H1 (cell line): Measurements from ENCODE around the gene SMYD3. TPM values are rescaled to one million over a fixed set of nuclear protein-coding genes. Genes with fewer than 3 reads are reported as not detected.

Experiments
- CTCF ChIA-PET: fragments of 300-600 bp; sonication (Branson Sonifier 250); formaldehyde crosslinking; loops from one replicate; lab custom pipeline; 2021; ENCODE audit not compliant: partially characterized antibody; lab: Charles Lee
- POLR2A ChIA-PET: fragments of 300-600 bp; sonication (Branson Sonifier 250); formaldehyde crosslinking; loops from one replicate; lab custom pipeline; 2021; ENCODE audit warnings: inconsistent platforms; ENCODE audit not compliant: partially characterized antibody; lab: Charles Lee
- DNase-seq, 2 experiments: peaks; one replicate each; pipeline versions ENCODE4 v3.0.0 to v3.0.0-alpha.2; 2010 to 2022; ENCODE audit warnings: low spot score in 2 of 2, low read depth in 1 of 2, mixed read lengths in 1 of 2
- FAIRE-seq: peaks from 2 replicates; lab custom pipeline; 2011; peaks lifted over from hg19 to GRCh38; lab: Jason Lieb, UNC
- H2AFZ ChIP-seq: 2 replicates; pipeline ENCODE4 v1.8.1; 2012; ENCODE audit warnings: low read length, inconsistent platforms
- H2AK5ac ChIP-seq: 2 replicates; pipeline ENCODE4 v1.6.1; 2013; ENCODE audit warnings: low read depth, low read length
- H2BK120ac ChIP-seq: replicated peaks from 2 replicates; pipeline ENCODE3; 2013; ENCODE audit warnings: low read depth, low read length, inconsistent platforms
- H2BK12ac ChIP-seq: 2 replicates; pipeline ENCODE4 v1.6.1; 2013; ENCODE audit warnings: low read depth, low read length
- H2BK15ac ChIP-seq: 2 replicates; pipeline ENCODE4 v1.6.1; 2013; ENCODE audit warnings: low read length
- H2BK20ac ChIP-seq: 2 replicates; pipeline ENCODE4 v1.6.1; 2013; ENCODE audit warnings: low read length
- H2BK5ac ChIP-seq: 2 replicates; pipeline ENCODE4 v1.6.1; 2013; ENCODE audit warnings: low read depth, low read length
- H3K14ac ChIP-seq: 2 replicates; pipeline ENCODE4 v1.6.1; 2013; ENCODE audit warnings: inconsistent platforms; ENCODE audit not compliant: insufficient read length
- H3K18ac ChIP-seq: 2 replicates; pipeline ENCODE4 v1.6.1; 2013; ENCODE audit warnings: low read length; ENCODE audit errors: extremely low read depth
- H3K23ac ChIP-seq: 2 replicates; pipeline ENCODE4 v1.6.1; 2013; ENCODE audit warnings: inconsistent platforms; ENCODE audit not compliant: insufficient read length
- H3K23me2 ChIP-seq: 2 replicates; pipeline ENCODE4 v1.6.1; 2013; ENCODE audit warnings: low read depth, low read length
- H3K27ac ChIP-seq: 2 replicates; pipeline ENCODE4 v1.6.1; 2011; ENCODE audit warnings: low read depth, low read length, inconsistent platforms
- H3K27me3 ChIP-seq, 4 experiments: replicated peaks in 1 of 4; 1 replicate in 1 of 4; 2 replicates in 3 of 4; pipeline versions ENCODE4 v1.6.1 to v1.8.1; 2011 to 2013; ENCODE audit warnings: low read length in 3 of 4, mild to moderate bottlenecking in 3 of 4, inconsistent platforms in 2 of 4, mixed read lengths in 2 of 4, moderate library complexity in 1 of 4; ENCODE audit not compliant: control insufficient read depth in 3 of 4, insufficient read depth in 3 of 4; ENCODE audit errors: extremely low read depth in 1 of 4
- H3K36me3 ChIP-seq, 4 experiments: 2 replicates each; pipeline versions ENCODE4 v1.6.1 to v1.8.1; 2011 to 2013; ENCODE audit warnings: mild to moderate bottlenecking in 4 of 4, low read length in 3 of 4, moderate library complexity in 2 of 4, control low read depth in 1 of 4, inconsistent platforms in 1 of 4; ENCODE audit not compliant: insufficient read depth in 4 of 4, control insufficient read depth in 2 of 4
- H3K4ac ChIP-seq: replicated peaks from 2 replicates; pipeline ENCODE3; 2013; ENCODE audit warnings: low read length, low read depth, mixed read lengths, inconsistent platforms; ENCODE audit not compliant: insufficient read length
- H3K4me1 ChIP-seq, 4 experiments: replicated peaks in 1 of 4; 1 replicate in 1 of 4; 2 replicates in 3 of 4; pipeline versions ENCODE4 v1.6.1 to v1.8.1; 2011 to 2013; ENCODE audit warnings: low read length in 3 of 4, inconsistent platforms in 2 of 4, mixed read lengths in 1 of 4; ENCODE audit not compliant: insufficient read depth in 4 of 4, control insufficient read depth in 3 of 4
- H3K4me2 ChIP-seq, 2 experiments: 2 replicates each; pipeline versions ENCODE4 v1.6.1 to v1.8.1; 2011 to 2013; ENCODE audit warnings: low read depth in 2 of 2, low read length in 2 of 2, control low read depth in 1 of 2, inconsistent platforms in 1 of 2, mild to moderate bottlenecking in 1 of 2; ENCODE audit not compliant: insufficient read depth in 1 of 2
- H3K4me3 ChIP-seq, 4 experiments: fragments of 200-600, 300-600 bp in 1 of 4; sonication (generic), shearing (Covaris generic), sonication (Bioruptor Twin) in 1 of 4; 2 replicates each; pipeline versions ENCODE4 v1.5.1 to v1.8.1; 2011 to 2016; ENCODE audit warnings: low read length in 4 of 4, low read depth in 3 of 4, control low read depth in 2 of 4, inconsistent platforms in 2 of 4, mild to moderate bottlenecking in 2 of 4, mixed read lengths in 1 of 4, moderate library complexity in 1 of 4; ENCODE audit not compliant: insufficient read depth in 2 of 4; ENCODE audit errors: extremely low read depth in 1 of 4
- H3K56ac ChIP-seq: replicated peaks from 2 replicates; pipeline ENCODE3; 2013; ENCODE audit warnings: low read depth, mild to moderate bottlenecking, mixed read lengths, low read length, inconsistent platforms; ENCODE audit not compliant: insufficient read length
- H3K79me1 ChIP-seq: 2 replicates; pipeline ENCODE4 v1.6.1; 2013; ENCODE audit warnings: low read depth, low read length, control low read depth
- H3K79me2 ChIP-seq, 2 experiments: 2 replicates each; pipeline versions ENCODE4 v1.6.1 to v1.8.1; 2012 to 2013; ENCODE audit warnings: low read length in 2 of 2, mild to moderate bottlenecking in 2 of 2, inconsistent platforms in 1 of 2; ENCODE audit not compliant: insufficient read depth in 2 of 2, control insufficient read depth in 1 of 2
- H3K9ac ChIP-seq, 4 experiments: replicated peaks in 1 of 4; 1 replicate in 1 of 4; 2 replicates in 3 of 4; pipeline versions ENCODE4 v1.6.1 to v1.8.1; 2011 to 2013; ENCODE audit warnings: low read depth in 3 of 4, low read length in 3 of 4, control low read depth in 2 of 4, mild to moderate bottlenecking in 2 of 4, moderate library complexity in 2 of 4, inconsistent platforms in 1 of 4; ENCODE audit errors: extremely low read depth in 1 of 4
- H3K9me3 ChIP-seq, 2 experiments: 2 replicates each; pipeline versions ENCODE4 v1.6.1 to v1.8.1; 2012 to 2013; ENCODE audit warnings: mild to moderate bottlenecking in 2 of 2, moderate library complexity in 2 of 2, control low read depth in 1 of 2, inconsistent platforms in 1 of 2, low read depth in 1 of 2, low read length in 1 of 2, mixed read lengths in 1 of 2; ENCODE audit not compliant: insufficient read depth in 2 of 2
- H4K20me1 ChIP-seq, 2 experiments: replicated peaks in 1 of 2; 2 replicates each; pipeline versions ENCODE3 to v1.8.1; 2011 to 2013; ENCODE audit warnings: inconsistent platforms in 2 of 2, low read length in 2 of 2, mild to moderate bottlenecking in 1 of 2; ENCODE audit not compliant: insufficient read depth in 2 of 2, control insufficient read depth in 1 of 2
- H4K5ac ChIP-seq: 2 replicates; pipeline ENCODE4 v1.6.1; 2013; ENCODE audit warnings: low read length, low read depth, mixed read lengths, inconsistent platforms; ENCODE audit not compliant: insufficient read length
- H4K8ac ChIP-seq: 2 replicates; pipeline ENCODE4 v1.8.0; 2013; ENCODE audit warnings: mild to moderate bottlenecking, moderate library complexity, low read length, inconsistent platforms; ENCODE audit not compliant: insufficient read depth; ENCODE audit errors: extremely low read depth
- H4K91ac ChIP-seq: replicated peaks from 2 replicates; pipeline ENCODE3; 2013; ENCODE audit warnings: low read length, mixed read lengths, inconsistent platforms; ENCODE audit not compliant: insufficient read length
- BCL11A ChIP-seq, 2 experiments: IDR thresholded peaks; one replicate each; pipeline ENCODE4 v1.6.1; 2011; ENCODE audit warnings: low read depth in 2 of 2, low read length in 2 of 2, mild to moderate bottlenecking in 2 of 2
- CHD2 ChIP-seq: IDR thresholded peaks from 2 replicates; pipeline ENCODE4 v1.6.1; 2012; ENCODE audit warnings: low read length, improper control_type of control experiment
- CREB1 ChIP-seq: IDR thresholded peaks from 2 replicates; pipeline ENCODE4 v1.6.1; 2012; ENCODE audit warnings: inconsistent platforms
- EGR1 ChIP-seq: IDR thresholded peaks from 2 replicates; pipeline ENCODE4 v1.6.1; 2011; ENCODE audit warnings: low read depth, low read length, borderline replicate concordance
- EP300 ChIP-seq, 2 experiments: IDR thresholded peaks; 1 replicate in 1 of 2; 2 replicates in 1 of 2; pipeline ENCODE4 v1.6.1; 2011 to 2012; ENCODE audit warnings: low read depth in 2 of 2, low read length in 2 of 2, mild to moderate bottlenecking in 2 of 2, borderline replicate concordance in 1 of 2, inconsistent platforms in 1 of 2, moderate library complexity in 1 of 2
- EZH2 ChIP-seq: fragments of 200-600 bp; sonication (generic); IDR thresholded peaks from 2 replicates; pipeline ENCODE4 v1.7.1; 2012; ENCODE audit warnings: low read depth, mild to moderate bottlenecking, moderate library complexity, low read length, inconsistent platforms; ENCODE audit not compliant: severe bottlenecking
- GABPA ChIP-seq: IDR thresholded peaks from 2 replicates; pipeline ENCODE4 v1.6.1; 2011; ENCODE audit warnings: mild to moderate bottlenecking, low read length, moderate library complexity, borderline replicate concordance; ENCODE audit not compliant: insufficient read depth
- JUND ChIP-seq: IDR thresholded peaks from 2 replicates; pipeline ENCODE4 v1.6.1; 2011; ENCODE audit warnings: mild to moderate bottlenecking, improper control_type of control experiment, low read length
- NRF1 ChIP-seq: IDR thresholded peaks from 2 replicates; pipeline ENCODE4 v1.6.1; 2011; ENCODE audit warnings: mild to moderate bottlenecking, low read depth, low read length, improper control_type of control experiment
- RFX5 ChIP-seq: IDR thresholded peaks from 2 replicates; pipeline ENCODE4 v1.6.1; 2011; ENCODE audit warnings: low read depth, low read length, improper control_type of control experiment, borderline replicate concordance
- SP1 ChIP-seq: IDR thresholded peaks from 2 replicates; pipeline ENCODE4 v1.6.1; 2011; ENCODE audit warnings: low read depth, low read length
- SP2 ChIP-seq: IDR thresholded peaks from 2 replicates; pipeline ENCODE4 v1.6.1; 2012; ENCODE audit warnings: mild to moderate bottlenecking, low read length, inconsistent platforms
- TBP ChIP-seq: IDR thresholded peaks from 2 replicates; pipeline ENCODE4 v1.6.1; 2011; ENCODE audit warnings: low read depth, low read length, improper control_type of control experiment
- TCF12 ChIP-seq: IDR thresholded peaks from 2 replicates; pipeline ENCODE4 v1.6.1; 2011; ENCODE audit warnings: low read depth, mild to moderate bottlenecking, low read length
- WGBS, 2 experiments: shearing (Covaris generic) in 1 of 2; methylation state at CpG; one replicate each; pipeline versions ENCODE4 v1.1.6 to v1.1.7; 2013 to 2015; ENCODE audit warnings: low lambda C conversion rate in 2 of 2, mixed read lengths in 2 of 2, inconsistent platforms in 1 of 2, low coverage in 1 of 2, missing lambda C conversion rate in 1 of 2; ENCODE audit not compliant: insufficient replicate concordance in 2 of 2, insufficient coverage in 1 of 2, insufficient read length in 1 of 2; ENCODE audit errors: extremely low coverage in 1 of 2, missing lambda C conversion rate in 1 of 2; 5-methylcytosine and 5-hydroxymethylcytosine counted together
- polyA plus RNA-seq, 7 experiments: library from polyadenylated mRNA; depleted of rRNA in 3 of 7; stranded (reverse) in 5 of 7; unstranded in 2 of 7; fragments of >200 nt in 5 of 7; fragments of 200-250 nt in 2 of 7; gene quantifications; 1 replicate in 5 of 7; 2 replicates in 1 of 7; 4 replicates in 1 of 7; pipeline versions ENCODE4 v1.2.1 to v1.2.3, GENCODE V29; 2011 to 2013; ENCODE audit warnings: missing spikeins in 2 of 7, mixed read lengths in 2 of 7
- total RNA-seq: library from RNA; stranded (reverse); fragmentation: NEBNext Ultra II Directional; extraction: Animal tissue kit (Norgen Biotek cat#: 25700); gene quantifications from 2 replicates; pipeline ENCODE4 v1.2.1, GENCODE V29; 2021

The SMYD3 gene
- total and polyA plus RNA-seq, 2 of the 8 experiments (the other 6 are each of a cell fraction or from before 2014, with no cell fraction given) = 17.3 to 25.4 TPM

- Histone ChIP-seq H4K91ac (no peak overlapping the region), H3K14ac (no peak overlapping the region), H2BK5ac (no peak overlapping the region), H3K9me3 (no peaks in the 10 kb centered on the region), H3K79me1 (no peaks in the 10 kb centered on the region), H3K4me3 (no peak overlapping the region), H2BK12ac (no peak overlapping the region), H3K56ac (no peak overlapping the region), H3K18ac (no peak overlapping the region), H3K4ac (no peak overlapping the region), H2BK15ac (no peak overlapping the region), H4K8ac (no peak overlapping the region), H4K5ac (no peak overlapping the region), H3K27me3 (peaks cover 0 to 2% (median 0%) of the 10 kb centered on the region in 4 experiments; a peak in 1 of 7 replicates), H3K79me2 (no peaks in the 10 kb centered on the region), H2BK120ac (no peak overlapping the region), H3K23ac (no peak overlapping the region), H3K4me2 (no peak overlapping the region), H3K23me2 (no peaks in the 10 kb centered on the region), H3K36me3 (no peaks in the 10 kb centered on the region), H2AFZ (no peak overlapping the region), H4K20me1 (no peaks in the 10 kb centered on the region), H3K27ac (no peak overlapping the region), H2BK20ac (no peak overlapping the region), H3K4me1 (no peaks in the 10 kb centered on the region), H2AK5ac (no peak overlapping the region), H3K9ac (no peak overlapping the region)
- POLR2A ChIA-PET = no interaction called here
- no peak for DNase-seq
- FAIRE-seq = no peak
- TF ChIP-seq TBP (no peak), SP1 (no peak), BCL11A (IDR thresholded peaks at IDR 0.05; ENCODE audit: low read depth in 2 of 2, low read length in 2 of 2) (no peak), JUND (no peak), SP2 (no peak), CREB1 (no peak), TCF12 (no peak), EGR1 (no peak), RFX5 (no peak), EZH2 (no peak), NRF1 (no peak), CHD2 (no peak), EP300 (IDR thresholded peaks at IDR 0.05; ENCODE audit: borderline replicate concordance in 1 of 2, low read depth in 2 of 2, low read length in 2 of 2) (no peak), GABPA (no peak)
- CTCF ChIA-PET = no interaction called here
- 91% methylated on average over 6 of the region's 6 CpGs; no CpG with 5 or more reads in 1 of the 2 experiments for WGBS, 2 experiments
Measured at GRCh38 chr1:246039584-246039983, 467.5 kb downstream of the SMYD3 start.
